ENCODE results near the gene KRTAP4-16.
"Not testable (repeated sequence)": the region's sequence is repeated elsewhere in the genome, so short reads cannot be mapped to it uniquely, and the experiment has no call there.

KRTAP4-16 gene

DNA sequence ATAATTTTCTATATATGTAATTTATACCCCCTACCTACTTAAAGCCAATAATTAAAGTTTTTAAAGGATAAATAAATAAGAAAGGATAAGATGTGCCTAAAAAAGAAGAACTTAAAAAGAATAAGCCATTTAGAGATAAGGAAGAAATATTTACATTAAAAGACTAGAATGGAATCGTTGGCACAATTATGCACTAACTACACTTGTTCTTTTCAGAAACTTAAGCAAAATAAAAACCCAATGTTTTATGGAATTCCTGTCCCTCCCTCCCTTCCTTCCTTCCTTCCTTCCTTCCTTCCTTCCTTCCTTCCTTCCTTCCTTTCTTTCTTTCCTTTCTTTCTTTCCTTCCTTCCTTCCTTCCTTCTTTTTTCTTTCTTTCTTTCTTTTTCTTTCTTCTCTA is 42.8 kb upstream of the KRTAP4-16 start:
- no peak for DNase-seq (ENCODE audit: low spot score)
- H3K27ac ChIP-seq, result no peak overlapping the region
- no peak for TF ChIP-seq CTCF (IDR thresholded peaks at IDR 0.05)
- H3K4me3 ChIP-seq, result no peak overlapping the region

GRCh38 chr17:41141361-41141760 is 39.4 kb upstream of the KRTAP4-16 start:
- Histone ChIP-seq H3K27ac (no peak overlapping the region), H3K4me3 (no peak overlapping the region)
- DNase-seq (ENCODE audit: low spot score), result no peak
- TF ChIP-seq CTCF (IDR thresholded peaks at IDR 0.05), result no peak

- H3K27ac ChIP-seq, result no peak within 1 kb of the TSS
- H3K4me3 ChIP-seq, result no peak within 1 kb of the TSS
- no peak for TF ChIP-seq CTCF (IDR thresholded peaks at IDR 0.05)
- no peak for DNase-seq (ENCODE audit: low spot score)
Measured at GRCh38 chr17:41140360-41141131, 38.5 kb upstream of the KRTAP4-16 start, which contains the start of gene KRTAP4-6. Gene KRTAP4-6, minus strand, starts transcription at chr17:41140544. Its CDS starts 57 bp downstream, at chr17:41140487.

DNA sequence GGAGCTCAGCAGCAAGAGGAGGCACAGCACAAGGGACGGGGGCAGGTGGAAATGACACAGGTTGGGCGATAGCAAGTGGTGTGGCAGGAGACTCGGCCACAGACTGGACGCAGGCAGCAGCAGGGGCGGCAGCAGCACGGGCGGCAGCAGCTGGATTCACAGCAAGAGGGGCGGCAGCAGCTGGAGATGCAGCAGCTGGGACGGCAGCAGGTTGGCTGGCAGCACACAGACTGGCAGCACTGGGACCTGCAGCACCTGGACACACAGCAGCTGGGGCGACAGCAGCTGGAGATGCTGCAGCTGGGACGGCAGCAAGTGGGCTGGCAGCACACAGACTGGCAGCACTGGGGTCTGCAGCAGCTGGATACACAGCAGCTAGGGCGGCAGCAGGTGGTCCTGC is 37.9 kb upstream of the KRTAP4-16 start:
- DNase-seq (ENCODE audit: low spot score), result not testable (repeated sequence)

DNA sequence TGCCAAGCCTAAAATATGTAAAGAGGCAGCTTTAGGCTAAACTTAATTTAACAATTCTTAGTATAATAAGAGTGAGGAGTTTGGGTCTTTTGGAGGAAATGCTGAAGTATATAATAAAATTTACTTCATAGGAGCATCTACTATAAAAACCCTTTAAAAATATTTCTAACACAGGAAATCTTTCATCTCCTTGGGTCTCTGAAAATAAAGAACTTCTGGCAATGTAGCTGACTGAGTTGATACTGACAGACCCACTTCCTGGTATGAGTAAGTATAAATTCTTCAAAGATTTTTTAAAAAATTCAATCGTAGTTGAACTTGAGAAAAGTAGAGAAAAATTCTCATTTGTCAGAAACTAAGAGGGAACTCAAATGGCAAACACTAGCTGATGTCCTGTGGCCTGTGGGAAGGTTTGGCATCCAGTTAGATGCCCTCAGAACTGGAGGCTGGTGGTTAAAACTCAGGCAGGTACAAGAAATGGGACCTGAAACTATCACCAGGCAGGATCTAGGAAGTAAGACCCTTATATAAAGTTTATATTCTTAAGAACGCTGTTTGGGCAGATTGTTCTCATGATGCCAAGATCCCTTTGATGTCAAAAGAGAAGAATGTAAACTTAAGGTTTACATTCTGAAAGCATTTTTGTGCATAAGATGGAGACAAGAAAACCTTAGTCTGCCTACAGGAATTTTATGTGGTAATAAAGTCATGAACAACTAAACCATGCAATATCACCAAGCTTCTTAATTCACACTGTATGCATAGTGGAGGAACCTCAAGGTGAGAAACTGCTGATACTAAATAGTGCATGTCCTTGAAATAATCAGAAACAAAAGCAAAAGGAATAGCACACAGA is 32.1 kb upstream of the KRTAP4-16 start:
- no peak for DNase-seq (ENCODE audit: low spot score)
- Histone ChIP-seq H3K4me3 (no peak overlapping the region), H3K27ac (no peak overlapping the region)
- TF ChIP-seq CTCF (IDR thresholded peaks at IDR 0.05), result no peak

More for the DNA sequence above, 37.9 kb upstream of the KRTAP4-16 start:
- not testable (repeated sequence) for H3K4me3 ChIP-seq, H3K27ac ChIP-seq

- Histone ChIP-seq H3K27ac (no peak overlapping the region), H3K4me3 (no peak overlapping the region)
- no peak for TF ChIP-seq CTCF (IDR thresholded peaks at IDR 0.05)
- no peak for DNase-seq (ENCODE audit: low spot score)
Measured at GRCh38 chr17:41131979-41132378, 30.0 kb upstream of the KRTAP4-16 start.

DNA sequence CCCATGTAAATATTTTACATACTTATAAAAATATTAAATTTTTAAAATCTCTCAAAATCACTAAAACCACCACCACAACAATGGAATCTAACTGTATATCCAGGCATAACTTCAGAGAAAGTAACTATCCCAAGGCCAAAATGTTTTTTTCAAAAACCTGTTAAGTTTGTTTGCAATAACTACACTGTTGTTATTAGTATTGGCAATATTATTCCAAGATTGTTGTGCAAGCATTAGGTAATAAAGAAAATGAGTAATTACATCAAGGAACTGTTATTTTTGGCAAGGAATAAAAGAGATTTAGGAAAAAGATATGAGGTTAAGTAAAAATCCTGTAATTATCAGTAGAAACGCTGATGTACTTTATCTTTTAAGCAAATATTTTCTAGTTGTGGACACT is 25.4 kb upstream of the KRTAP4-16 start:
- Histone ChIP-seq H3K4me3 (no peak overlapping the region), H3K27ac (no peak overlapping the region)
- TF ChIP-seq CTCF (IDR thresholded peaks at IDR 0.05), result no peak
- no peak for DNase-seq (ENCODE audit: low spot score)
